ENCODE data around the gene INTS7.

DNA sequence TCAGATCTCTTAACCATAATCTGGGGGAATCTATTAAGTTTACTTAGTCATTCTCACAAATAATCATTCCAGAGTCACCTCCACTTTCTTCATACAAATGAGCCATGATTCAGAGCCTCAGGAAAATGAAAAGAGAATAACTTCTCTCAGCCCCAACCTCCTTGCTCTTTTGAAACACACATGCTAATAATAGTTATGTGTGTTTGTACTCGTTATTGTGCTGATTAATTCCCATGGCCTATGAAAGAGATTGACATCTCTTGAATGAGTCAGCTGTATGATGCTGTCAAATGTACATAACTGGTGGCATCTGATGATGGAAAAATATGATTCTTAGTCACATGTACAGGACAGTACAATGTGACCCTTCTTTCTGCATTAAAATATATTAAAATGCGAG is 41.7 kb upstream of the INTS7 start:
- no peak for TF ChIP-seq POLR2A (IDR thresholded peaks at IDR 0.05)
- TF ChIP-seq, protein P1, sequence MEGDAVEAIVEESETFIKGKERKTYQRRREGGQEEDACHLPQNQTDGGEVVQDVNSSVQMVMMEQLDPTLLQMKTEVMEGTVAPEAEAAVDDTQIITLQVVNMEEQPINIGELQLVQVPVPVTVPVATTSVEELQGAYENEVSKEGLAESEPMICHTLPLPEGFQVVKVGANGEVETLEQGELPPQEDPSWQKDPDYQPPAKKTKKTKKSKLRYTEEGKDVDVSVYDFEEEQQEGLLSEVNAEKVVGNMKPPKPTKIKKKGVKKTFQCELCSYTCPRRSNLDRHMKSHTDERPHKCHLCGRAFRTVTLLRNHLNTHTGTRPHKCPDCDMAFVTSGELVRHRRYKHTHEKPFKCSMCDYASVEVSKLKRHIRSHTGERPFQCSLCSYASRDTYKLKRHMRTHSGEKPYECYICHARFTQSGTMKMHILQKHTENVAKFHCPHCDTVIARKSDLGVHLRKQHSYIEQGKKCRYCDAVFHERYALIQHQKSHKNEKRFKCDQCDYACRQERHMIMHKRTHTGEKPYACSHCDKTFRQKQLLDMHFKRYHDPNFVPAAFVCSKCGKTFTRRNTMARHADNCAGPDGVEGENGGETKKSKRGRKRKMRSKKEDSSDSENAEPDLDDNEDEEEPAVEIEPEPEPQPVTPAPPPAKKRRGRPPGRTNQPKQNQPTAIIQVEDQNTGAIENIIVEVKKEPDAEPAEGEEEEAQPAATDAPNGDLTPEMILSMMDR (IDR thresholded peaks at IDR 0.05), result no peak

Data from breast epithelium (tissue), 3 donors.